Natural killer cell (primary cell): Measurements from ENCODE around the gene EPHA6. TPM values are rescaled to one million over a fixed set of nuclear protein-coding genes. Genes with fewer than 3 reads are reported as not detected.

Experiments used
- ATAC-seq, 3 donors: fragments of 150-1000 bp in 2 of 3; fragments of 200-7000 bp in 1 of 3; cut with Tn5 transposase; 1 replicate in 1 of 3; 2 replicates in 2 of 3; pipeline ENCODE4 v1.10.0; 2021; ENCODE audit warnings: mild to moderate bottlenecking in 2 of 3, moderate library complexity in 2 of 3
- DNase-seq, 2 donors: peaks; one replicate each; pipeline versions ENCODE4 v3.0.0 to v3.0.0-alpha.2; 2013 to 2021; ENCODE audit warnings: mixed read lengths in 1 of 2
- H3K27ac ChIP-seq: one replicate; pipeline ENCODE4 v1.5.1; 2013; ENCODE audit warnings: mild to moderate bottlenecking, low read length
- H3K27me3 ChIP-seq: one replicate; pipeline ENCODE4 v1.6.1; 2013; ENCODE audit warnings: low read length; ENCODE audit not compliant: control insufficient read depth, insufficient read depth
- H3K36me3 ChIP-seq: one replicate; pipeline ENCODE4 v1.6.1; 2013; ENCODE audit warnings: low read length; ENCODE audit not compliant: control insufficient read depth, insufficient read depth
- H3K4me1 ChIP-seq: one replicate; pipeline ENCODE4 v1.6.1; 2013; ENCODE audit warnings: low read length; ENCODE audit not compliant: control insufficient read depth, insufficient read depth
- H3K4me3 ChIP-seq: one replicate; pipeline ENCODE4 v1.5.1; 2013; ENCODE audit warnings: low read length
- H3K9me3 ChIP-seq: one replicate; pipeline ENCODE4 v1.6.1; 2013; ENCODE audit warnings: low read length; ENCODE audit not compliant: control insufficient read depth, insufficient read depth
- H3K27ac Mint-ChIP-seq, 2 donors: one replicate each; pipeline ENCODE4 v1.8.0; 2022; ENCODE audit warnings: mild to moderate bottlenecking in 2 of 2, mixed read lengths in 2 of 2, moderate library complexity in 1 of 2
- H3K27me3 Mint-ChIP-seq, 2 donors: one replicate each; pipeline ENCODE4 v1.8.0; 2022; ENCODE audit warnings: low read depth in 2 of 2, mixed read lengths in 2 of 2
- H3K36me3 Mint-ChIP-seq: one replicate; pipeline ENCODE4 v1.8.0; 2022; ENCODE audit warnings: mixed read lengths
- H3K4me1 Mint-ChIP-seq, 2 donors: one replicate each; pipeline ENCODE4 v1.8.0; 2022; ENCODE audit warnings: mixed read lengths in 2 of 2
- H3K4me3 Mint-ChIP-seq: one replicate; pipeline ENCODE4 v1.8.0; 2022; ENCODE audit warnings: mild to moderate bottlenecking, moderate library complexity, mixed read lengths
- H3K9me3 Mint-ChIP-seq, 2 donors: one replicate each; pipeline ENCODE4 v1.8.0; 2022; ENCODE audit warnings: mixed read lengths in 2 of 2
- WGBS: methylation state at CpG from one replicate; pipeline ENCODE4 v1.1.7; 2013; ENCODE audit warnings: missing lambda C conversion rate; ENCODE audit not compliant: insufficient coverage; 5-methylcytosine and 5-hydroxymethylcytosine counted together
- intact Hi-C: fragments of 100-400 bp; cut with micrococcal nuclease; formaldehyde crosslinking; loops from one replicate; pipeline ENCODE4 v1.14.2; 2022
- total RNA-seq, 4 donors: library from RNA; stranded (reverse); fragments of 120-200 nt in 1 of 4; gene quantifications; one replicate each; pipeline versions ENCODE4 v1.2.3 to v1.2.4, GENCODE V29; 2013 to 2022
- TF ChIP-seq, protein P1 (sequence below): fragments of 200-600 bp; IDR thresholded peaks from one replicate; pipeline ENCODE4 v1.8.0; 2022; ENCODE audit warnings: antibody characterized with exemption

The EPHA6 gene
- total RNA-seq, 3 donors from 2014 or later (not counting 1 experiment from before 2014, with no cell fraction given), result not detected

DNA sequence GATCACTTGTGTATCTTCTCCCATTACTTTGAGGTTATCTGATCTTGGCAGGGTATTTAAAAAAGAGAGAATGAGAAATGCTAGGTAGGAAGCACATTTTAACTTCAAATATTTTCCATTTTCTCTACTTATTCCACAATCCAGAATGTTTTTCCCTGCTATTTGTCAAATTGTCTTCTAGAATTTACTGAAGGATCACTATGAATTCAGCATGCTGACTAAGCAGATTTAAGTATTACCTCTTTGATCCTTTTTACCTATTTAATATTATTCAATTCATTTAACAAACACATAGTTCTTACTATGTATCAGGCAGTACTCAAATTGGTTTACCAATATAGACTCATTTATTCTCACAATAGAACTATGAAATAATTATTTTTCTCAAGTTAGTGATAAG, 486.7 kb downstream of the EPHA6 start:
- DNase-seq (no peak), ATAC-seq (no peak)
- intact Hi-C loops, result no loop called here
- H3K36me3 ChIP-seq, result no peaks in the 10 kb centered on the region
- Mint-ChIP-seq H3K36me3 (peaks cover 18% of the 10 kb centered on the region), H3K27me3 (no peaks in the 10 kb centered on the region), H3K27ac (no peak overlapping the region), H3K4me1 (no peaks in the 10 kb centered on the region), H3K9me3 (peaks cover 14% of the 10 kb centered on the region in 2 donors), H3K4me3 (no peak overlapping the region)
- H3K27ac ChIP-seq, result no peak overlapping the region
- TF ChIP-seq, protein P1, sequence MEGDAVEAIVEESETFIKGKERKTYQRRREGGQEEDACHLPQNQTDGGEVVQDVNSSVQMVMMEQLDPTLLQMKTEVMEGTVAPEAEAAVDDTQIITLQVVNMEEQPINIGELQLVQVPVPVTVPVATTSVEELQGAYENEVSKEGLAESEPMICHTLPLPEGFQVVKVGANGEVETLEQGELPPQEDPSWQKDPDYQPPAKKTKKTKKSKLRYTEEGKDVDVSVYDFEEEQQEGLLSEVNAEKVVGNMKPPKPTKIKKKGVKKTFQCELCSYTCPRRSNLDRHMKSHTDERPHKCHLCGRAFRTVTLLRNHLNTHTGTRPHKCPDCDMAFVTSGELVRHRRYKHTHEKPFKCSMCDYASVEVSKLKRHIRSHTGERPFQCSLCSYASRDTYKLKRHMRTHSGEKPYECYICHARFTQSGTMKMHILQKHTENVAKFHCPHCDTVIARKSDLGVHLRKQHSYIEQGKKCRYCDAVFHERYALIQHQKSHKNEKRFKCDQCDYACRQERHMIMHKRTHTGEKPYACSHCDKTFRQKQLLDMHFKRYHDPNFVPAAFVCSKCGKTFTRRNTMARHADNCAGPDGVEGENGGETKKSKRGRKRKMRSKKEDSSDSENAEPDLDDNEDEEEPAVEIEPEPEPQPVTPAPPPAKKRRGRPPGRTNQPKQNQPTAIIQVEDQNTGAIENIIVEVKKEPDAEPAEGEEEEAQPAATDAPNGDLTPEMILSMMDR, result no peak
- no peaks in the 10 kb centered on the region for H3K27me3 ChIP-seq
- H3K4me3 ChIP-seq, result no peak overlapping the region
- H3K4me1 ChIP-seq, result no peaks in the 10 kb centered on the region
- H3K9me3 ChIP-seq, result peaks cover 10% of the 10 kb centered on the region

DNA sequence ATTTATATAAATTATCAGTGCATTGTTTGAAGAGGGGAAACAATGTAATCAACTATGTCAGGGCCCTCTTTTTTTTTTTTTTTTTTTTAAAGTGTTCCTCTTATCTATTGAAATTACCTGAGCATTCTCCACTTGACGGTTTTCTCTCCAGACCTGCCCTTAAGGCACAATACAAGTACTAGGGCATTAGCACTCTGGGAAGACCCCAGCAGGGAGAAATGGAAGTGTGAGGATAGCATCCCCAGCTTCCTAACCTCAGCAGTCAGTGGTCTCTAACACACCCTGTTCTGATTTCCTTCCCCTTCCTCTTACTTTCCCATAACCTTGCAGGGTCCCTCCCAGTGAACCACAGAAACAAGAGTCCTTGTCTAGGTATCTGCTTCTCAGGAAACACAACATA, 491.8 kb downstream of the EPHA6 start:
- ATAC-seq (no peak), DNase-seq (no peak)
- no peaks in the 10 kb centered on the region for H3K36me3 ChIP-seq
- H3K9me3 ChIP-seq, result no peaks in the 10 kb centered on the region
- intact Hi-C loops, result no loop called here
- Mint-ChIP-seq H3K4me3 (no peak overlapping the region), H3K36me3 (peaks cover 18% of the 10 kb centered on the region), H3K27me3 (no peaks in the 10 kb centered on the region), H3K27ac (no peak overlapping the region), H3K4me1 (no peaks in the 10 kb centered on the region), H3K9me3 (peaks cover 17 to 24% of the 10 kb centered on the region in 2 donors)
- H3K4me1 ChIP-seq, result no peaks in the 10 kb centered on the region
- H3K4me3 ChIP-seq, result no peak overlapping the region
- WGBS, result no CpG with 5 or more reads among the region's 1 CpG
- TF ChIP-seq, protein P1, result no peak
- H3K27me3 ChIP-seq, result no peaks in the 10 kb centered on the region
- H3K27ac ChIP-seq, result no peak overlapping the region

DNA sequence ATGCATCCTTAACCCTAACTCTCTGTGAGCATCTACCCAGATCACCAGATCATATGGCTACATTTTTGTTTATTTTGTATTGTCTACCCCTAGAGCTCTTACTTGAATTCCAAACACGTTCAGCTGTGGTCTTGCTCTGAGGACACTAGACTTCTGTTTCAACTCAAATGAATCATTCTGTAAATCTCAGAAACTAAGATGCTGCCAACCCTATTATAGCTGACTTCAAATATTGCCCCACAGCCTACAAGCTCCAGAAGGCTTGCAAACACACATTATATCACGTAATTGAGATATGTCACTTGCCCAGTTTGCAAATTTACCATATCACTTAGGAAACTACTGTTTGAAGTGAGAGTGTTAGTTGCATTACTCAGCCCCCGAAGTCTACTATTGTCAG, 524.0 kb downstream of the EPHA6 start:
- intact Hi-C loops, result no loop called here
- Histone ChIP-seq H3K27me3 (no peaks in the 10 kb centered on the region), H3K36me3 (no peaks in the 10 kb centered on the region), H3K27ac (no peak overlapping the region), H3K9me3 (peaks cover 2% of the 10 kb centered on the region), H3K4me1 (no peaks in the 10 kb centered on the region), H3K4me3 (no peak overlapping the region)
- TF ChIP-seq, protein P1, result no peak
- no peaks in the 10 kb centered on the region for H3K4me1 Mint-ChIP-seq
- WGBS, result 70% methylated on average over 2 of the region's 3 CpGs
- DNase-seq, result no peak
- no peak overlapping the region for H3K27ac Mint-ChIP-seq
- no peaks in the 10 kb centered on the region for H3K27me3 Mint-ChIP-seq
- no peak for ATAC-seq
- no peak overlapping the region for H3K4me3 Mint-ChIP-seq
- H3K36me3 Mint-ChIP-seq, result peaks cover 5% of the 10 kb centered on the region
- H3K9me3 Mint-ChIP-seq, result peaks cover 13 to 23% of the 10 kb centered on the region in 2 donors

DNA sequence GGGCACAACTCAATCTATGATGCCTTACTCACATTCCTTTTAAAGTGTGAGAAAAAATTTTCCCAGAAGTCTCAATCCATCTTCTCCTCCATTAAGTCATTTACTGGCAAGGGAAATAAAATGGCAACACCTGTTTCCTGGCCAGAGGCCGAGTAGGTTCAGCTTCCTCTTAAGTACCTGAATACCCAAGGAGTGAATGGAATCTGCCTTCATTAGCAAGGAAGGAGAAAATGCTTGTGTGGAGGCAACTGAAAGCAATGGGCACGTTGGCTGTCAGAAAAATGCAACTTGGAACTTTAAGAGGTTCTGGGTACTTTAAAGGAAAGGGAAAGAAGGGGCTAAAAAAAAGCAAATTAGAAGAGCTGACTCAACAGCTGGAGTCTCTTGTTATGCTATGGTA, 526.5 kb downstream of the EPHA6 start:
- H3K9me3 Mint-ChIP-seq, result peaks cover 20 to 25% of the 10 kb centered on the region in 2 donors
- Histone ChIP-seq H3K9me3 (no peaks in the 10 kb centered on the region), H3K27ac (no peak overlapping the region), H3K36me3 (no peaks in the 10 kb centered on the region), H3K4me1 (no peaks in the 10 kb centered on the region), H3K27me3 (no peaks in the 10 kb centered on the region), H3K4me3 (no peak overlapping the region)
- H3K27ac Mint-ChIP-seq, result no peak overlapping the region
- H3K4me3 Mint-ChIP-seq, result no peak overlapping the region
- intact Hi-C loops, result no loop called here
- ATAC-seq (no peak), DNase-seq (no peak)
- 34% methylated on average over 2 of the region's 2 CpGs for WGBS
- no peaks in the 10 kb centered on the region for H3K4me1 Mint-ChIP-seq
- TF ChIP-seq, protein P1, result no peak
- H3K27me3 Mint-ChIP-seq, result no peaks in the 10 kb centered on the region
- peaks cover 7% of the 10 kb centered on the region for H3K36me3 Mint-ChIP-seq
